Measurements from ENCODE around the gene VRK3.
"Not testable (repeated sequence)": the region's sequence is repeated elsewhere in the genome, so short reads cannot be mapped to it uniquely, and the experiment has no call there.

Gene VRK3

GRCh38 chr19:49987159-49987698 is 37.9 kb downstream of the VRK3 start:
- DNase-seq (ENCODE audit: low spot score) = peak; percentile 83

GRCh38 chr19:49986354-49986753 is 38.8 kb downstream of the VRK3 start:
- no peak for DNase-seq (ENCODE audit: low spot score)

GRCh38 chr19:49985871-49986270 is 39.3 kb downstream of the VRK3 start:
- DNase-seq (ENCODE audit: low spot score) = no peak

DNA sequence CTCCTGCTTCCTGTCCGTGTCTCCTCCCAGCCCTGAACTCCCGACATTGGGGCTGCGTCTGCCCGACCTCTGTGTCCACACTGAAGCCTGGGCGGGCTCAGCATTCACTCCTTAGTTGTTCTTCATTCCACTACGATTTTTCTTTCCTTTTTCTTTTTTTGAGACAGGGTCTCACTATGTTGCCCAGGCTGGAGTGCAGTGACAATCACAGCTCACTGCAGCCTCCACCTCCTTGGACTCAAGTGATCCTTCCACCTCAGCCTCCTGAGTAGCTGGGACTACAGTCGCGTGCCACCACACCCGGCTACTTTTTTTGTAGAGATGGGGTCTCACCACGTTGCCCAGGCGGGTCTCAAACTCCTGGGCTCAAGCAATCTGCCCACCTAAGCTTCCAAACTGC is 40.7 kb downstream of the VRK3 start:
- DNase-seq (ENCODE audit: low spot score) = no peak

DNA sequence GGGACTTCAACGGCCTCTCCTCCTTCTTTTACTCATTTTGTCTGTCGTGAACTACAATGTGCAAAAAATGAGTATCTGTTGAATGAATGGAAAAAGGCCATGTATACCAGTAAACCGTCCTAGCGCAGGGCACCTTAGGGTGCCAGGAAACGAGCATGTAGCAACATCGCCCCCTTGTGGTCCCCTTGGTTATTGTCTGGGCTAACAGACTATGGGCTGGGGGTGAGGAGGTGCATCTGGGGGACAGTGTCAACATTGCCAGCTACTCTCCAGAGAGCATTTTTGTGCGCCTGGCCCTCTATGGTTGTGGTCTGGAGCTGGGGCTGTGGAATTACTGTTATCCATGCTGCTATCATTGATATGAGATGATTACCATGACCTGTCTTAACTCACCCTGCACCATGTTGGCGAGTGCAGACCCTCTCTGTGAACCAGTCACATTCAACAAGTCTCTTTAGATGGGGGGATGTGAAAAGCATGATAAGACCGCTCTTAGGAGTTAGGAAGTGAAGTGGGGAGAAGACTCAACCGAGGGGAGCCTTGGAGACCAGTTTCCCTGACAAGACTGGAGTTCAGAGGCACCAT is 41.4 kb downstream of the VRK3 start:
- DNase-seq (ENCODE audit: low spot score) = peak; percentile 52

- DNase-seq (ENCODE audit: low spot score) = no peak
Measured at GRCh38 chr19:49981603-49982593, 43.3 kb downstream of the VRK3 start.

DNA sequence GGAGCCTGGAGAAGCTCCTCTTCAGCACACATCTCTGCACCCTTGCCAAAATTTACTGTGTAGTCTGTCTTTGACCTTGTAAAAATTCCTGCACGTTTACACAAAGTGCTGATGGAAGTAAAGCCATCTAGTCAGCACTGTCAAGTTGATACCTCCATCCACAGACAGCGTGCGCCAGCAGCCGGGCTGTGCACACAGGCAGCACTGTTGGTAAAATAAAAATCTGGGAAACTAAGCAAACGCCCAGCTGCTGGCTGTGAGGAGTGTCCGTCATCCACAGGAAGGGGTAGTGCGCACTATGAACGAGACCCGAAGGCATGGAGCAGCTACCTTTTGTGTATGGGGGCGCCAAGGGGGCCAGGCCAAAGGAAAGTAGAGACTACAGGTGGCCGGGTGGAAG is 46.8 kb downstream of the VRK3 start:
- DNase-seq (ENCODE audit: low spot score) = no peak

- DNase-seq (ENCODE audit: low spot score) = no peak
Measured at GRCh38 chr19:49977881-49978280, 47.3 kb downstream of the VRK3 start.

GRCh38 chr19:49977076-49977475 is 48.1 kb downstream of the VRK3 start:
- DNase-seq (ENCODE audit: low spot score) = no peak

DNA sequence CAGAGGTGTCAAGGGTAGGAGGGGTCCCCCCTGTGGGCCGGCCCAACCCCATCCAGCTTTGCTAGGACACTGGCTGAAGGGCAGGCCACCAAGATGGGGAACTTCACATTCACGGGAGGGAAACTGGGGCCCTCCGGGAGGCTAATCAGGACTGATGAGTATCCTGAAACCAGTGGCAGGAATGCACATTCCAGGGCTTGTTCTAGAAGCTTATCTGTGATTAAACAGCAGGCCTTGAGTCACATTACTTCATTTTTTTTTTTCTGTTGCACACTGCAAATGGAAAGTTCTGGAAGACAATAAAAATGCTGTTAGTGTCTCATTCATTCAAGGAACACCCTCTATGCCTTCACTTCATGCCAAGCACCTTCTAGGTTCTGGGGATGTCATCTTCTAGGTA is 48.7 kb downstream of the VRK3 start:
- DNase-seq (ENCODE audit: low spot score) = no peak

- no peak for DNase-seq (ENCODE audit: low spot score)
Measured at GRCh38 chr19:49975051-49975450, 50.1 kb downstream of the VRK3 start.

GRCh38 chr19:49973987-49974386 is 51.2 kb downstream of the VRK3 start:
- DNase-seq (ENCODE audit: low spot score) = no peak

- DNase-seq (ENCODE audit: low spot score) = no peak
Measured at GRCh38 chr19:49972841-49973240, 52.3 kb downstream of the VRK3 start.

- no peak for DNase-seq (ENCODE audit: low spot score)
Measured at GRCh38 chr19:49971991-49972411, 53.2 kb downstream of the VRK3 start.

- DNase-seq (ENCODE audit: low spot score) = not testable (repeated sequence)
Measured at GRCh38 chr19:49969355-49969754, 55.8 kb downstream of the VRK3 start.

- DNase-seq (ENCODE audit: low spot score) = no peak
Measured at GRCh38 chr19:49968279-49968922, 56.8 kb downstream of the VRK3 start.

DNA sequence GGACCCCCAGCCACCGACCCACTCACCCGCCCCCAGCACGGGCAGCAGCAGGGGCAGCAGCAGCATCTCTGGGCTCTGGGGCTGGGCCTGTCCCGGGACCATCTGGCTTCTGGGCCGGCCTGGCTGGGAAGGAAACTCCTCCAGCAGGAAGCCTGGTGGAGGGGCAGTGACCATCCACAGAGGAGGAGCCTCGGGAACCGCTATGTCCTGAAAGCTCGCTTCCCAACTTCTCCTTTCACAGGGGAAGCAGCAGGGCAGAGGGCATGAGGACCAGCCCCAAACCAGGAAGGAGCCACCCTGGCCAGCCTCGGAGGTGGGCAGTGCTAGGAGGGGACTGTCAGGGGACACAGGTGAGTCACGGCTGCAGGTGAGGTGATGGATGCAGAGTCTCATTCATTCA is 64.2 kb downstream of the VRK3 start, which contains the start of gene SIGLEC11:
TSS of gene SIGLEC11 (minus strand) at position 193 of the 400 bp plus-strand sequence. CDS start at position 102, 91 bp downstream.
- DNase-seq (ENCODE audit: low spot score) = not testable (repeated sequence)

DNA sequence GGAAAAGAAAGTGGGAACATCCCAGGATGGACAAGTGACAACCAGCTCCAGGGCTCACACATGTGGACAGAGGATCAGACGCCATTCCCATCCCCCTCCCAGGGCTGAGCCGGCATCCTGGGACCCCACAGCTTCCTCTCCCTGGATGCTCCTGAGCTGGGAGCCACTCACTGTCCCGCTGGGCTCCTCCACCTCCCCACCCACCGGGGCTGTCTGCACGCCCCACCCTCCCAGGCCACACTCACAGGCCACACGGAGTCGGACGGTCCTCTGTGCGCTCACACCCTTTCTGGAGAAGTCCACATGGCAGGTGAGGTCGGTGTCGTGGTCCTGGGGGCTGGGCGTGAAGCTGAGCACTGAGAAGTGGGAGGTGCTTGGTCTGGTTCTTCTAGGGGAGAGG is 65.3 kb downstream of the VRK3 start:
- not testable (repeated sequence) for DNase-seq (ENCODE audit: low spot score)

DNA sequence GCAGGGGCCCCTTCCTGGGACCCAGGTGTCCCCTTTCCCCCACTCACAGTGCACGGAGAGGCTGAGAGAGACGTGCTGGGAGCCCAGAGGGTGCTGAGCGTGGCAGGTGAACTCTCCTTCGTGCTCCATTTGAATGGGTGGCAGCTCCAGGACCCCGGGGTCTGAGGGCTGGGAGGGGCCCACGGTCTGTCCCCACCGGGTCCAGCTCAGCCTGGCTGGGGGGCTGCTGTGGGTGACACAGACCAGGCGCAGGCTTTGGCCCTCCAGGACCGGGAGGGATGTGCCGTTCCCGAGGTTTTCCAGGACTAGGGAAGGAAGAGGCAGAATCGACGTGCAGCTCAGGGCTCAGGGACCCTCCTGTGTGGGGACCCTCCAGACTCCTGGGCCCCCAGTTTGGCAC is 66.6 kb downstream of the VRK3 start:
- DNase-seq (ENCODE audit: low spot score) = not testable (repeated sequence)

DNA sequence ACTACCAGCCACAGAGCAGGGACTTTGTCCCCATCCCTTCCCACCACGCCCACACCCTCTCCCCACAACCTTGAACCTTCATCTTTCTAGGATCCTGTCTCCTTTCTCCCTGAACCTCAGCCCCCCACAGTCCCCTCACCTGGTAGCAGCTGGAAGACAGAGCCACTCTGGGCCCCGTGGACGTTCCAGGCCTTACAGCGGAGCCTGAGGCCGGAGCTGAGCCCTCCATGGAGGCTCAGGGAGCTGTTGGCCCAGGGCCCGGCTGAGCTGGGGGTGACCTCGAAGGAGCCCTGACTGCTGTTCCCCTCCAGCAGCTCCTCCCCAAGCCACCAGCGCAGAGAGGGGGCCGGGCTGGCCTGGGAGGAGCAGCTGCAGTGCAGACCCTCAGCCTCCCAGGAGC is 67.0 kb downstream of the VRK3 start:
- DNase-seq (ENCODE audit: low spot score) = not testable (repeated sequence)

GRCh38 chr19:49957262-49957915 is 67.8 kb downstream of the VRK3 start:
- DNase-seq (ENCODE audit: low spot score) = no peak

- no peak for DNase-seq (ENCODE audit: low spot score)
Measured at GRCh38 chr19:49956115-49956495, 69.1 kb downstream of the VRK3 start.

Data from AG08395 (cell line).